ENCODE measurements around the gene AADACL2. TPM values are rescaled to one million over a fixed set of nuclear protein-coding genes. Genes with fewer than 3 reads are reported as not detected.

AADACL2 gene
- total RNA-seq, 1 experiment from 2014 or later: not detected

- no peak for DNase-seq
- Histone ChIP-seq H3K36me3 (no peaks in the 10 kb centered on the region), H3K27ac (no peak overlapping the region), H3K4me1 (no peaks in the 10 kb centered on the region), H3K4me3 (no peak overlapping the region), H3K9me3 (replicated peaks) (no peaks in the 10 kb centered on the region), H3K27me3 (no peaks in the 10 kb centered on the region)
Observed at GRCh38 chr3:151806838-151807237, 73.1 kb downstream of the AADACL2 start.

Other genes with a start within 250 kb of the AADACL2 start
- not detected in 2 replicates for gene AADAC, start 80.2 kb downstream of the AADACL2 start, total RNA-seq (2014; rRNA removed; shearing (Covaris generic))
- gene SUCNR1, start 139.7 kb downstream of the AADACL2 start, total RNA-seq (2014; rRNA removed; shearing (Covaris generic)): 0.41 and 0.61 TPM in 2 replicates

Data from SJCRH30 (cell line).